Liver (tissue), 9 donors: ENCODE data around the gene ITLN2. TPM values are rescaled to one million over a fixed set of nuclear protein-coding genes. Genes with fewer than 3 reads are reported as not detected.

ENCODE experiments used
- DNase-seq: peaks from one replicate; pipeline ENCODE4 v3.0.0-alpha.2; 2017; ENCODE audit warnings: low spot score
- H3K27ac ChIP-seq, 2 donors: one replicate each; pipeline ENCODE4 v1.7.0; 2013; ENCODE audit warnings: inconsistent platforms in 2 of 2, low read length in 2 of 2, control low read depth in 1 of 2, low read depth in 1 of 2, mild to moderate bottlenecking in 1 of 2
- H3K27me3 ChIP-seq, 4 donors: one replicate each; pipeline versions ENCODE4 v1.6.1 to v1.7.0; 2013; ENCODE audit warnings: low read length in 3 of 4, inconsistent platforms in 1 of 4, mild to moderate bottlenecking in 1 of 4, moderate library complexity in 1 of 4; ENCODE audit not compliant: control insufficient read depth in 4 of 4, insufficient read depth in 4 of 4
- H3K36me3 ChIP-seq, 4 donors: one replicate each; pipeline versions ENCODE4 v1.6.1 to v1.7.0; 2013; ENCODE audit warnings: low read length in 3 of 4, mild to moderate bottlenecking in 3 of 4, low read depth in 1 of 4, moderate library complexity in 1 of 4; ENCODE audit not compliant: control insufficient read depth in 4 of 4, insufficient read depth in 3 of 4
- H3K4me1 ChIP-seq, 4 donors: one replicate each; pipeline versions ENCODE4 v1.6.1 to v1.7.0; 2013; ENCODE audit warnings: low read length in 3 of 4, mild to moderate bottlenecking in 3 of 4, moderate library complexity in 1 of 4; ENCODE audit not compliant: control insufficient read depth in 4 of 4, insufficient read depth in 4 of 4
- H3K4me3 ChIP-seq, 3 donors: one replicate each; pipeline versions ENCODE4 v1.6.1 to v1.7.0; 2013; ENCODE audit warnings: low read length in 3 of 3, control low read depth in 1 of 3, low read depth in 1 of 3, mild to moderate bottlenecking in 1 of 3
- H3K9ac ChIP-seq, 2 donors: one replicate each; pipeline ENCODE4 v1.7.0; 2013; ENCODE audit warnings: low read length in 2 of 2, mild to moderate bottlenecking in 2 of 2, moderate library complexity in 2 of 2, control low read depth in 1 of 2, low read depth in 1 of 2
- H3K9me3 ChIP-seq, 4 donors: one replicate each; pipeline versions ENCODE4 v1.6.1 to v1.7.0; 2013; ENCODE audit warnings: low read length in 3 of 4; ENCODE audit not compliant: control insufficient read depth in 4 of 4
- EGR1 ChIP-seq, 2 donors: IDR thresholded peaks; 2 replicates each; pipeline ENCODE4 v1.6.1; 2016 to 2018; ENCODE audit warnings: antibody characterized with exemption in 2 of 2, low read depth in 2 of 2
- FOXA1 ChIP-seq: IDR thresholded peaks from 2 replicates; pipeline ENCODE4 v1.6.1; 2016; ENCODE audit warnings: antibody characterized with exemption
- FOXA2 ChIP-seq: IDR thresholded peaks from 2 replicates; pipeline ENCODE4 v1.6.1; 2016; ENCODE audit warnings: antibody characterized with exemption
- GABPA ChIP-seq, 2 donors: IDR thresholded peaks in 1 of 2; conservative IDR thresholded peaks in 1 of 2; 2 replicates each; pipeline ENCODE4 v1.6.1; 2016; ENCODE audit warnings: antibody characterized with exemption in 2 of 2, mild to moderate bottlenecking in 1 of 2, moderate library complexity in 1 of 2
- HNF4A ChIP-seq, 2 donors: conservative IDR thresholded peaks; 2 replicates each; pipeline ENCODE4 v1.6.1; 2016; ENCODE audit warnings: antibody characterized with exemption in 2 of 2, mild to moderate bottlenecking in 2 of 2
- HNF4G ChIP-seq: IDR thresholded peaks from 2 replicates; pipeline ENCODE4 v1.6.1; 2016; ENCODE audit warnings: antibody characterized with exemption
- JUND ChIP-seq, 2 donors: IDR thresholded peaks; 2 replicates each; pipeline ENCODE4 v1.6.1; 2016; ENCODE audit warnings: antibody characterized with exemption in 2 of 2
- RAD21 ChIP-seq, 2 donors: IDR thresholded peaks; 2 replicates each; pipeline ENCODE4 v1.6.1; 2016; ENCODE audit warnings: antibody characterized with exemption in 2 of 2, mild to moderate bottlenecking in 2 of 2
- RXRA ChIP-seq, 2 donors: IDR thresholded peaks; 2 replicates each; pipeline ENCODE4 v1.6.1; 2017 to 2018; ENCODE audit warnings: antibody characterized with exemption in 2 of 2, mild to moderate bottlenecking in 1 of 2
- SP1 ChIP-seq: IDR thresholded peaks from 2 replicates; pipeline ENCODE4 v1.6.1; 2018; ENCODE audit warnings: antibody characterized with exemption, mild to moderate bottlenecking
- TAF1 ChIP-seq: conservative IDR thresholded peaks from 2 replicates; pipeline ENCODE4 v1.6.1; 2016; ENCODE audit warnings: antibody characterized with exemption, mild to moderate bottlenecking
- YY1 ChIP-seq: IDR thresholded peaks from 2 replicates; pipeline ENCODE4 v1.6.1; 2016; ENCODE audit warnings: antibody characterized with exemption, mild to moderate bottlenecking
- WGBS: extraction: QIAGEN DNeasy Blood & Tissue Kit; methylation state at CpG from one replicate; pipeline ENCODE4 v1.1.7; 2013; 5-methylcytosine and 5-hydroxymethylcytosine counted together
- polyA plus RNA-seq, 2 donors: library from polyadenylated mRNA; stranded (reverse) in 1 of 2; unstranded in 1 of 2; fragments of 200-250 nt in 1 of 2; fragments of >200 nt in 1 of 2; fragmentation: Nextera tagmentation in 1 of 2; extraction: Ambion mirVana in 1 of 2; gene quantifications; one replicate each; pipeline versions ENCODE4 v1.2.1 to v1.2.3, GENCODE V29; 2013 to 2015
- total RNA-seq, 2 donors: library from RNA; depleted of rRNA; stranded (reverse); fragments of >200 nt; gene quantifications; one replicate each; pipeline ENCODE4 v1.2.3, GENCODE V29; 2014
- TF ChIP-seq, protein P1 (sequence below): fragments of 150-350 bp; IDR thresholded peaks from 2 replicates; pipeline ENCODE4 v1.5.1; 2017; ENCODE audit warnings: improper control_type of control experiment, low read depth, low read length; ENCODE audit not compliant: missing input control
- TF ChIP-seq, protein P2 (sequence below): IDR thresholded peaks from 2 replicates; pipeline ENCODE4 v1.6.1; 2016; ENCODE audit warnings: antibody characterized with exemption
- TF ChIP-seq, protein P3 (sequence below): IDR thresholded peaks from 2 replicates; pipeline ENCODE4 v1.6.1; 2016; ENCODE audit warnings: antibody characterized with exemption
- donor health status: healthy.
- donor health status: healthy.
- donor health status: healthy.
- donor health status: healthy.
- donor health status: healthy.

ITLN2 gene
- total and polyA plus RNA-seq, 4 donors = 0.12 to 0.50 TPM; not detected in 2

DNA sequence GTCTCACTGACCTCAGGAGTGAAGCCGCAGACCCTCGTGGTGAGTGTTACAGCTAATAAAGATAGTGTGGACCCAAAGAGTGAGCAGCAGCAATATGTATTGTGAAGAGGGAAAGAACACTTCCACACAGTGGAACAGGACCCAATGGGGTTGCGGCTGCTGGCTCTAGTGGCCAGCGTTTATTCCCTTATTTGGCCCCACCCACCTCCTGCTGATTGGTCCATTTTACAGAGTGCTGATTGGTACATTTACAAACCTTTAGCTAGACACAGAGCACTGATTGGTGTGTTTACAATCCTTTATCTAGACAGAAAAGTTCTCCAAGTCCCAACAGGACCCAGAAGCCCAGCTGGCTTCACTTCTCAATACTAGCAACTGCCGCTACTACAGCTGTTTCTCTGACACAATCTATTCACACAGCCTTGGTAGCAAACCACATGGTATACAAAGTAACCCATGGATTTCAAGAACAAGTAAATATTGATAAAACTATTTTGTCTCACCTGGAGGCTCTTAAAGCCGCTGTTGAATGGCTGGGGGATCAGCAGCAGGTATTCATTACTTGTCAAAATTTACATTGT, 44.3 kb downstream of the ITLN2 start:
- WGBS = 74% methylated on average over 6 of the region's 6 CpGs
- no peak for TF ChIP-seq FOXA1
- TF ChIP-seq, protein P1, sequence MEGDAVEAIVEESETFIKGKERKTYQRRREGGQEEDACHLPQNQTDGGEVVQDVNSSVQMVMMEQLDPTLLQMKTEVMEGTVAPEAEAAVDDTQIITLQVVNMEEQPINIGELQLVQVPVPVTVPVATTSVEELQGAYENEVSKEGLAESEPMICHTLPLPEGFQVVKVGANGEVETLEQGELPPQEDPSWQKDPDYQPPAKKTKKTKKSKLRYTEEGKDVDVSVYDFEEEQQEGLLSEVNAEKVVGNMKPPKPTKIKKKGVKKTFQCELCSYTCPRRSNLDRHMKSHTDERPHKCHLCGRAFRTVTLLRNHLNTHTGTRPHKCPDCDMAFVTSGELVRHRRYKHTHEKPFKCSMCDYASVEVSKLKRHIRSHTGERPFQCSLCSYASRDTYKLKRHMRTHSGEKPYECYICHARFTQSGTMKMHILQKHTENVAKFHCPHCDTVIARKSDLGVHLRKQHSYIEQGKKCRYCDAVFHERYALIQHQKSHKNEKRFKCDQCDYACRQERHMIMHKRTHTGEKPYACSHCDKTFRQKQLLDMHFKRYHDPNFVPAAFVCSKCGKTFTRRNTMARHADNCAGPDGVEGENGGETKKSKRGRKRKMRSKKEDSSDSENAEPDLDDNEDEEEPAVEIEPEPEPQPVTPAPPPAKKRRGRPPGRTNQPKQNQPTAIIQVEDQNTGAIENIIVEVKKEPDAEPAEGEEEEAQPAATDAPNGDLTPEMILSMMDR = no peak
- TF ChIP-seq TAF1 = no peak
- TF ChIP-seq SP1 = no peak
- no peak for TF ChIP-seq HNF4G
- TF ChIP-seq, protein P2, sequence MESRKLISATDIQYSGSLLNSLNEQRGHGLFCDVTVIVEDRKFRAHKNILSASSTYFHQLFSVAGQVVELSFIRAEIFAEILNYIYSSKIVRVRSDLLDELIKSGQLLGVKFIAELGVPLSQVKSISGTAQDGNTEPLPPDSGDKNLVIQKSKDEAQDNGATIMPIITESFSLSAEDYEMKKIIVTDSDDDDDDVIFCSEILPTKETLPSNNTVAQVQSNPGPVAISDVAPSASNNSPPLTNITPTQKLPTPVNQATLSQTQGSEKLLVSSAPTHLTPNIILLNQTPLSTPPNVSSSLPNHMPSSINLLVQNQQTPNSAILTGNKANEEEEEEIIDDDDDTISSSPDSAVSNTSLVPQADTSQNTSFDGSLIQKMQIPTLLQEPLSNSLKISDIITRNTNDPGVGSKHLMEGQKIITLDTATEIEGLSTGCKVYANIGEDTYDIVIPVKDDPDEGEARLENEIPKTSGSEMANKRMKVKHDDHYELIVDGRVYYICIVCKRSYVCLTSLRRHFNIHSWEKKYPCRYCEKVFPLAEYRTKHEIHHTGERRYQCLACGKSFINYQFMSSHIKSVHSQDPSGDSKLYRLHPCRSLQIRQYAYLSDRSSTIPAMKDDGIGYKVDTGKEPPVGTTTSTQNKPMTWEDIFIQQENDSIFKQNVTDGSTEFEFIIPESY = no peak
- TF ChIP-seq JUND (IDR thresholded peaks at IDR 0.05) = no peak
- no peak for TF ChIP-seq YY1
- TF ChIP-seq, protein P3, sequence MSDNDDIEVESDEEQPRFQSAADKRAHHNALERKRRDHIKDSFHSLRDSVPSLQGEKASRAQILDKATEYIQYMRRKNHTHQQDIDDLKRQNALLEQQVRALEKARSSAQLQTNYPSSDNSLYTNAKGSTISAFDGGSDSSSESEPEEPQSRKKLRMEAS = no peak
- TF ChIP-seq FOXA2 = no peak
- no peak for TF ChIP-seq EGR1 (IDR thresholded peaks at IDR 0.05; ENCODE audit: low read depth in 2 of 2)
- TF ChIP-seq RAD21 (IDR thresholded peaks at IDR 0.05) = no peak
- TF ChIP-seq GABPA (IDR thresholded peaks at IDR 0.05 in 1 of 2, conservative IDR thresholded peaks at IDR 0.05 in 1 of 2) = no peak
- no peak for TF ChIP-seq RXRA (IDR thresholded peaks at IDR 0.05)
- Histone ChIP-seq H3K27ac (no peak overlapping the region), H3K9me3 (no peaks in the 10 kb centered on the region), H3K4me1 (no peaks in the 10 kb centered on the region), H3K27me3 (no peaks in the 10 kb centered on the region), H3K36me3 (no peaks in the 10 kb centered on the region), H3K9ac (no peak overlapping the region), H3K4me3 (no peak overlapping the region)
- no peak for DNase-seq

- Histone ChIP-seq H3K4me3 (no peak overlapping the region), H3K4me1 (no peaks in the 10 kb centered on the region), H3K27ac (no peak overlapping the region), H3K36me3 (no peaks in the 10 kb centered on the region), H3K9ac (no peak overlapping the region), H3K27me3 (no peaks in the 10 kb centered on the region), H3K9me3 (no peaks in the 10 kb centered on the region)
- 82% methylated on average over 7 of the region's 7 CpGs for WGBS
- no peak for DNase-seq
- TF ChIP-seq RXRA (IDR thresholded peaks at IDR 0.05) (no peak), RAD21 (IDR thresholded peaks at IDR 0.05) (no peak), HNF4A (conservative IDR thresholded peaks at IDR 0.05) (no peak), JUND (IDR thresholded peaks at IDR 0.05) (no peak)
- TF ChIP-seq, protein P2 = no peak
Measured at GRCh38 chr1:160907976-160908375, 46.6 kb downstream of the ITLN2 start.
